Measurements from ENCODE around the gene DGLUCY.

GRCh38 chr14:91273885-91274273, 160.0 kb downstream of the DGLUCY start:
- TF ChIP-seq EZH2phosphoT487 (IDR thresholded peaks at IDR 0.05; ENCODE audit: borderline replicate concordance, low read length): no peak
- TF ChIP-seq, protein P1, sequence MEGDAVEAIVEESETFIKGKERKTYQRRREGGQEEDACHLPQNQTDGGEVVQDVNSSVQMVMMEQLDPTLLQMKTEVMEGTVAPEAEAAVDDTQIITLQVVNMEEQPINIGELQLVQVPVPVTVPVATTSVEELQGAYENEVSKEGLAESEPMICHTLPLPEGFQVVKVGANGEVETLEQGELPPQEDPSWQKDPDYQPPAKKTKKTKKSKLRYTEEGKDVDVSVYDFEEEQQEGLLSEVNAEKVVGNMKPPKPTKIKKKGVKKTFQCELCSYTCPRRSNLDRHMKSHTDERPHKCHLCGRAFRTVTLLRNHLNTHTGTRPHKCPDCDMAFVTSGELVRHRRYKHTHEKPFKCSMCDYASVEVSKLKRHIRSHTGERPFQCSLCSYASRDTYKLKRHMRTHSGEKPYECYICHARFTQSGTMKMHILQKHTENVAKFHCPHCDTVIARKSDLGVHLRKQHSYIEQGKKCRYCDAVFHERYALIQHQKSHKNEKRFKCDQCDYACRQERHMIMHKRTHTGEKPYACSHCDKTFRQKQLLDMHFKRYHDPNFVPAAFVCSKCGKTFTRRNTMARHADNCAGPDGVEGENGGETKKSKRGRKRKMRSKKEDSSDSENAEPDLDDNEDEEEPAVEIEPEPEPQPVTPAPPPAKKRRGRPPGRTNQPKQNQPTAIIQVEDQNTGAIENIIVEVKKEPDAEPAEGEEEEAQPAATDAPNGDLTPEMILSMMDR (IDR thresholded peaks at IDR 0.05; ENCODE audit: low read depth, low read length, poor library complexity, severe bottlenecking): no peak
